Measurements from ENCODE around the gene EPC2.

DNA sequence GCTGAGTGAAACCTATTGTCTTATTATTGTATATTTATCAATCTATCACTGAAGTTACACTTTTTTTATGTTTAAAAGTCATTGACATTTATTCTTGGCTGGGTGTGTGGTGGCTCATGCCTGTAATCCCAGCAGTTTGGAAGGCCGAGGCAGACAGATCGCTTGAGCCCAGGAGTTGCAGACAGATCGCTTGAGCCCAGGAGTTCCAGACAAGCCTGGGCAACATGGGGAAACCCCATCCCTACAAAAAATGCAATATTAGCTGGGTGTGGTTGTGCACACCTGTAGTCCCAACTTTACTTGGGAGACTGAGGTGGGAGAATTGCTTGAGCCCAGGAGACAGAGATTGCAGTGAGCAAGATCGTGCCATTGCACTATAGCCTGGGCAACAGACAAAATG is 97.8 kb downstream of the EPC2 start:
- TF ChIP-seq ZIC2 (tag by site-specific recombination; IDR thresholded peaks at IDR 0.05), result no peak
- TF ChIP-seq ZNF175 (tag by site-specific recombination; IDR thresholded peaks at IDR 0.05), result no peak
- TF ChIP-seq, protein P1, sequence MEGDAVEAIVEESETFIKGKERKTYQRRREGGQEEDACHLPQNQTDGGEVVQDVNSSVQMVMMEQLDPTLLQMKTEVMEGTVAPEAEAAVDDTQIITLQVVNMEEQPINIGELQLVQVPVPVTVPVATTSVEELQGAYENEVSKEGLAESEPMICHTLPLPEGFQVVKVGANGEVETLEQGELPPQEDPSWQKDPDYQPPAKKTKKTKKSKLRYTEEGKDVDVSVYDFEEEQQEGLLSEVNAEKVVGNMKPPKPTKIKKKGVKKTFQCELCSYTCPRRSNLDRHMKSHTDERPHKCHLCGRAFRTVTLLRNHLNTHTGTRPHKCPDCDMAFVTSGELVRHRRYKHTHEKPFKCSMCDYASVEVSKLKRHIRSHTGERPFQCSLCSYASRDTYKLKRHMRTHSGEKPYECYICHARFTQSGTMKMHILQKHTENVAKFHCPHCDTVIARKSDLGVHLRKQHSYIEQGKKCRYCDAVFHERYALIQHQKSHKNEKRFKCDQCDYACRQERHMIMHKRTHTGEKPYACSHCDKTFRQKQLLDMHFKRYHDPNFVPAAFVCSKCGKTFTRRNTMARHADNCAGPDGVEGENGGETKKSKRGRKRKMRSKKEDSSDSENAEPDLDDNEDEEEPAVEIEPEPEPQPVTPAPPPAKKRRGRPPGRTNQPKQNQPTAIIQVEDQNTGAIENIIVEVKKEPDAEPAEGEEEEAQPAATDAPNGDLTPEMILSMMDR (tag by site-specific recombination; IDR thresholded peaks at IDR 0.05), result no peak

Data from HEK293 (cell line).